ENCODE results near the gene PEBP1.

- TF ChIP-seq RAD21 (IDR thresholded peaks at IDR 0.05; ENCODE audit: insufficient read depth, low read depth, low read length): peak; percentile 72
- no peak for TF ChIP-seq NFYB (IDR thresholded peaks at IDR 0.05; ENCODE audit: insufficient read depth, low read depth, low read length)
Measured at GRCh38 chr12:118164798-118165486, 29.0 kb downstream of the PEBP1 start.

Measured in GM12878 (cell line).